B cell (primary cell): ENCODE results near the gene TRIP13.

Source experiments
- CTCF ChIP-seq: fragments of 200-600 bp; IDR thresholded peaks from one replicate; pipeline ENCODE4 v1.8.0; 2022; ENCODE audit warnings: antibody characterized with exemption, mild to moderate bottlenecking
- EZH2 ChIP-seq: IDR thresholded peaks from 2 replicates; pipeline ENCODE4 v1.6.1; 2012; ENCODE audit warnings: borderline replicate concordance, low read depth, mild to moderate bottlenecking, moderate library complexity, low read length; ENCODE audit not compliant: insufficient read depth, poor library complexity, severe bottlenecking

- TF ChIP-seq CTCF (no peak), EZH2 (no peak)
Observed at GRCh38 chr5:900781-901180, 8.1 kb downstream of the TRIP13 start.
